ENCODE results near the gene CYP1B1. TPM values are rescaled to one million over a fixed set of nuclear protein-coding genes. Genes with fewer than 3 reads are reported as not detected.
A peak's percentile ranks its signal among the peaks of the same experiment; 100 is the strongest.
"Not testable (repeated sequence)": the region's sequence is repeated elsewhere in the genome, so short reads cannot be mapped to it uniquely, and the experiment has no call there.

Gene CYP1B1
- total RNA-seq, 2 experiments from 2014 or later, result 4.2 to 16.0 TPM

GRCh38 chr2:38095079-38095995 lies 19.4 kb upstream of the CYP1B1 start:
- Mint-ChIP-seq H3K4me1 (peaks cover 25% of the 10 kb centered on the region), H3K4me3 (no peak overlapping the region), H3K9me3 (ENCODE audit: low read depth) (no peaks in the 10 kb centered on the region), H3K27me3 (peaks cover 50% of the 10 kb centered on the region), H3K36me3 (no peaks in the 10 kb centered on the region), H3K27ac (no peak overlapping the region)
- CTCF ChIA-PET, result interaction anchor here (1.4 to 1.9 kb wide), 2 partner anchors 18 to 19 kb away, joined by 5 to 9 read pairs; partner anchors contain the start of gene CYP1B1
- ATAC-seq (no peak), DNase-seq (no peak)

GRCh38 chr2:38093527-38094165 lies 17.7 kb upstream of the CYP1B1 start:
- ATAC-seq (no peak), DNase-seq (no peak)
- no peaks in the 10 kb centered on the region for H3K9me3 Mint-ChIP-seq (ENCODE audit: low read depth)
- CTCF ChIA-PET, result interaction anchor here (0.8 kb wide), 1 partner anchor 49 kb away, joined by 3 read pairs; no protein-coding TSS in a partner anchor
- peaks cover 24% of the 10 kb centered on the region for H3K4me1 Mint-ChIP-seq
- no peaks in the 10 kb centered on the region for H3K36me3 Mint-ChIP-seq
- H3K4me3 Mint-ChIP-seq, result no peak overlapping the region
- H3K27me3 Mint-ChIP-seq, result peaks cover 35% of the 10 kb centered on the region
- H3K27ac Mint-ChIP-seq, result no peak overlapping the region

- no peak for ATAC-seq
- Mint-ChIP-seq H3K4me1 (peaks cover 13% of the 10 kb centered on the region), H3K4me3 (no peak overlapping the region), H3K27ac (no peak overlapping the region), H3K36me3 (no peaks in the 10 kb centered on the region), H3K27me3 (peaks cover 30% of the 10 kb centered on the region), H3K9me3 (ENCODE audit: low read depth) (no peaks in the 10 kb centered on the region)
- DNase-seq, result no peak
- CTCF ChIA-PET, result interaction anchor here (0.8 to 1.2 kb wide), 2 partner anchors 16 to 23 kb away, joined by 4 to 5 read pairs; partner anchors contain the start of gene CYP1B1
These were observed 16.4 kb upstream of the CYP1B1 start for GRCh38 chr2:38092196-38092902.

- Mint-ChIP-seq H3K27me3 (peaks cover 31% of the 10 kb centered on the region), H3K9me3 (ENCODE audit: low read depth) (no peaks in the 10 kb centered on the region), H3K4me1 (peaks cover 10% of the 10 kb centered on the region), H3K27ac (no peak overlapping the region), H3K36me3 (no peaks in the 10 kb centered on the region), H3K4me3 (no peak overlapping the region)
- ATAC-seq, result no peak
- no peak for DNase-seq
- CTCF ChIA-PET, result interaction anchor here (0.8 to 1.2 kb wide), 2 partner anchors 15 to 23 kb away, joined by 4 to 5 read pairs; partner anchors contain the start of gene CYP1B1
These were observed 15.8 kb upstream of the CYP1B1 start for GRCh38 chr2:38091760-38092159.

- peaks cover 2% of the 10 kb centered on the region for H3K4me1 Mint-ChIP-seq
- peaks cover 30% of the 10 kb centered on the region for H3K27me3 Mint-ChIP-seq
- DNase-seq, result no peak
- ATAC-seq, result no peak
- CTCF ChIA-PET, result interaction anchor here (0.6 kb wide), 1 partner anchor 14 kb away, joined by 3 read pairs; no protein-coding TSS in a partner anchor
- H3K4me3 Mint-ChIP-seq, result no peak overlapping the region
- H3K9me3 Mint-ChIP-seq (ENCODE audit: low read depth), result no peaks in the 10 kb centered on the region
- no peaks in the 10 kb centered on the region for H3K36me3 Mint-ChIP-seq
- no peak overlapping the region for H3K27ac Mint-ChIP-seq
These were observed 15.0 kb upstream of the CYP1B1 start for GRCh38 chr2:38090928-38091327.

GRCh38 chr2:38090212-38090611 lies 14.3 kb upstream of the CYP1B1 start:
- CTCF ChIA-PET; DNase-seq; H3K4me1 Mint-ChIP-seq; H3K4me3 Mint-ChIP-seq; H3K36me3 Mint-ChIP-seq; H3K27ac Mint-ChIP-seq; ATAC-seq; H3K9me3 Mint-ChIP-seq (ENCODE audit: low read depth): not testable (repeated sequence)
- H3K27me3 Mint-ChIP-seq, result peaks cover 26% of the 10 kb centered on the region

- H3K9me3 Mint-ChIP-seq (ENCODE audit: low read depth); H3K4me1 Mint-ChIP-seq; H3K4me3 Mint-ChIP-seq; H3K27ac Mint-ChIP-seq; ATAC-seq; H3K36me3 Mint-ChIP-seq; DNase-seq: not testable (repeated sequence)
- H3K27me3 Mint-ChIP-seq, result peaks cover 31% of the 10 kb centered on the region
- CTCF ChIA-PET, result interaction anchor here (1.1 kb wide), 1 partner anchor 10 kb away, joined by 3 read pairs; no protein-coding TSS in a partner anchor
These were observed 10.2 kb upstream of the CYP1B1 start for GRCh38 chr2:38085998-38086698.

GRCh38 chr2:38084556-38084955 lies 8.6 kb upstream of the CYP1B1 start:
- H3K36me3 Mint-ChIP-seq; H3K27ac Mint-ChIP-seq; ATAC-seq; CTCF ChIA-PET; H3K9me3 Mint-ChIP-seq (ENCODE audit: low read depth); DNase-seq; H3K4me1 Mint-ChIP-seq; H3K4me3 Mint-ChIP-seq: not testable (repeated sequence)
- H3K27me3 Mint-ChIP-seq, result peaks cover 36% of the 10 kb centered on the region

GRCh38 chr2:38082727-38083126 lies 6.8 kb upstream of the CYP1B1 start:
- H3K4me1 Mint-ChIP-seq, H3K4me3 Mint-ChIP-seq: not testable (repeated sequence)
- H3K27me3 Mint-ChIP-seq, result peaks cover 42% of the 10 kb centered on the region

GRCh38 chr2:38080346-38080745 lies 4.4 kb upstream of the CYP1B1 start:
- Mint-ChIP-seq H3K9me3 (ENCODE audit: low read depth) (no peaks in the 10 kb centered on the region), H3K27me3 (peaks cover 41% of the 10 kb centered on the region), H3K4me1 (peaks cover 13% of the 10 kb centered on the region), H3K27ac (no peak overlapping the region), H3K4me3 (no peak overlapping the region), H3K36me3 (peaks cover 2% of the 10 kb centered on the region)
- CTCF ChIA-PET, result interaction anchor here (1.1 kb wide), 1 partner anchor 18 kb away, joined by 3 read pairs; no protein-coding TSS in a partner anchor
- DNase-seq (no peak), ATAC-seq (no peak)

More at GRCh38 chr2:38082727-38083126, 6.8 kb upstream of the CYP1B1 start:
- ATAC-seq; H3K27ac Mint-ChIP-seq; CTCF ChIA-PET; H3K36me3 Mint-ChIP-seq; H3K9me3 Mint-ChIP-seq (ENCODE audit: low read depth); DNase-seq: not testable (repeated sequence)

- CTCF ChIA-PET, result interaction anchor here (0.6 to 1.1 kb wide), 2 partner anchors 17 to 195 kb away, joined by 3 to 4 read pairs; no protein-coding TSS in a partner anchor
- Mint-ChIP-seq H3K27me3 (peaks cover 40% of the 10 kb centered on the region), H3K27ac (no peak overlapping the region)
These were observed 3.4 kb upstream of the CYP1B1 start for GRCh38 chr2:38079116-38080052.

GRCh38 chr2:38077431-38077769 lies 1.4 kb upstream of the CYP1B1 start:
- Mint-ChIP-seq H3K4me1 (peaks cover 25% of the 10 kb centered on the region), H3K9me3 (ENCODE audit: low read depth) (no peaks in the 10 kb centered on the region), H3K36me3 (peaks cover 5% of the 10 kb centered on the region), H3K27ac (peak overlapping the region; percentile 59), H3K27me3 (peaks cover 60% of the 10 kb centered on the region), H3K4me3 (peak overlapping the region; percentile 48)
- DNase-seq, result no peak
- ATAC-seq, result no peak
- CTCF ChIA-PET, result interaction anchor here (1.1 to 2.1 kb wide), 3 partner anchors 15 to 26 kb away, joined by 5 to 9 read pairs (median 5); no protein-coding TSS in a partner anchor

More at GRCh38 chr2:38079116-38080052, 3.4 kb upstream of the CYP1B1 start:
- Mint-ChIP-seq H3K9me3 (ENCODE audit: low read depth) (no peaks in the 10 kb centered on the region), H3K4me1 (peaks cover 16% of the 10 kb centered on the region), H3K4me3 (no peak overlapping the region), H3K36me3 (peaks cover 2% of the 10 kb centered on the region)
- no peak for ATAC-seq
- DNase-seq, result no peak
